GM04504 (cell line): ENCODE measurements around the gene ROM1.

Experiments
- DNase-seq: peaks from one replicate; pipeline ENCODE4 v3.0.0-alpha.2; 2012; ENCODE audit warnings: low read depth

The ROM1 gene

DNA sequence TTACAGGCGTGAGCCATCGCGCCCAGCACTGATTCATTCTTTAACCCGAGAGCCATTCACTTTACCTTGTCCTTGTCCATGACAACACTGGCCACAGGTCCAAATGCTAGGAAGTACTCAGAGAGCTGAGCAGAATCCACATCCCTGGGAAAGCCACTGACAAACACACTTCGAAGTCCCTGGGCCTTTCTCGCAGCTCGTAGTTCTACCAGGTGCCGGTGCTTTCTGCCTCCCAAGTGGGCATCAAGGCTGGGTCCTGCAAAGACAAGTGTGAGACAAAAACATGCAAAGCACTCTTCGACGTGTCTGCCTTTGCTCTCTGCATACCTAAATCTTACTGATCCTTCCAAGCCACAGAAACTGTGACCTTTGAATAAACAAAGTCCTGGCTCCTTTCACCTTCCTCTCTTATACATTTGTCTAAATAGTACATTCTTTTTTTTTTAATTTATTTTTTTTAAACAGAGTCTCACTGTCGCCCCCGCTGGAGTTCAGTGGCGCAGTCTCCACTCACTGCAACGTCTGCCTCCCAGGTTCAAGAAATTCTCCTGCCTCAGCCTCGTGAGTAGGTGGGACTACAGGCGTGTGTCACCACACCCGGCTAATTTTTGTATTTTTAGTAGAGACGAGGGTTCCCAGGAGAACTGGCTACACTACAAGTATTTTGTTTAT lies 24.0 kb upstream of the ROM1 start:
- DNase-seq: no peak

GRCh38 chr11:62591448-62592145 lies 21.5 kb upstream of the ROM1 start, which contains the start of gene TUT1:
Gene TUT1, minus strand, starts transcription at chr11:62591523. Its CDS starts 38 bp downstream, at chr11:62591485.
- peak; percentile 98 for DNase-seq

DNA sequence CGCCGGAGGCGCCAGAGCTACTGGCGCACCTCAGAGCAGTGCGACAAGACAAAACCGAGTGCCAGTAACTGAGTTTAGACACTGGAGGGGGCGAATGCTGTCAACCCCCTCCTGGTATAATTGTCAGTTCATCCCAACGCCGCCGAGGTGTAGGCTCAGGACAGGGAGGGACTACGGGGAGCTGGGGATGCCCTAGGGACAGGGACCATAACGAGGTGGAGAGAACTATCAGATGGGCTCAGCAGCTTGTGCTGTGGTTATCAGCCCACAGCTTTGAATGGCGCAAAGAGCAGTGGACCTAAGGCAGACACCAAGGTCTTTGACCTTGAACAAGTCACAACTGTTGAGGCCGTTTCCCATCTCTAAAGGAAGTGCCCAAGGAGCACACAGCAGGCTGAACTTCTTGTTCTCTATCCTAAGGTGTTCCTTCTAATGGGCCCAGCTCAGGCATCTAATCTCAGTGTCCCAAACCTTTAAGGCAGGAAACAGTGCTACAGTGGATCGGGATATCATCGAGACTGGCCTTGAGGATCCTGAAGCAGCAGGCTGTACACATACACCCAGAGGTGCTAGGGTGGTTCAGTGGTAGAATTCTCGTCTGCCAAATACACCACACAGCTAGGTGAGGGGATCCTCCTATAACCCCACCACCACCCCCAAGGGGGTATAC lies 20.8 kb upstream of the ROM1 start:
- DNase-seq: no peak

DNA sequence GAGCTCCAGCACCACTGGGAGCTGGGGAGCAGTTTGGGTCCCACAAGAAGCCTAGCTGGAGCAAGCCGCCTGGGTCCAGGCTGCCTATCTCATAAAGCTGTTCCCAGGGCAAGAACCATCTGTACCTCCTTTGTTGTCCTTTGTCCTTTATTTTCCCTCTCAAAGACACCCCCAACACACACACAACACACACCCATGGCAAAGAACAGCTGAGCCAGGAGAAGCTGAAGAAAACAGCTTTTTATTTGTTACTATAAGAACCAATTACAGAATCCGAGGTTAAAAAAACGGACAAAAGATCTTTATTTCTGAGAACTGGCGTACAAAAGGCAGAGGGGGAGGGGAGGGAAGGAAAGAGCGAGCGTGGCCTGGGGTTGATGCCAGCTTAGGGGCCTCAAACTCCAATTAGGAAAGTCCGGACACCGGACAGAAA lies 20.1 kb upstream of the ROM1 start:
- no peak for DNase-seq

- DNase-seq: peak; percentile 55
Observed at GRCh38 chr11:62593434-62594044, 19.5 kb upstream of the ROM1 start.

DNA sequence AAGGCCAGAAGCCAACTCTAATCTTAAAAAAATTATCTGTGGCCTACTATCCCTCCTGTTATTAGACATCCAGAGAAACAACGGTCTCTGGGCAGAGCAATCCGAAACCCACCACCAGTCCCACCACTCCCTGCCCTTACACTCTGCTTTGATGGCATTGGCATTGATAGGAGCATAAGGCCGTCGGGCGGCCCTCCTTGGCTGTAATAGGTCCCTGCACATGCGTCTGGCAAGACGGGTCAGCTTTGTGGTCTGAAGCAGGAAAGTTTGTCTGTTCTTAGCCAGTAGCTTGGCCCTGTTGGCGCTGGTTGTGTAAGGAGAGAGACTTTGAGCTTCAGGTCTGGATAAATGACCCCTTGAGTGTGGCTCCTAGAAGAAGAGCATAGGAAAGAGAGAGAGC lies 17.9 kb upstream of the ROM1 start:
- DNase-seq: no peak

DNA sequence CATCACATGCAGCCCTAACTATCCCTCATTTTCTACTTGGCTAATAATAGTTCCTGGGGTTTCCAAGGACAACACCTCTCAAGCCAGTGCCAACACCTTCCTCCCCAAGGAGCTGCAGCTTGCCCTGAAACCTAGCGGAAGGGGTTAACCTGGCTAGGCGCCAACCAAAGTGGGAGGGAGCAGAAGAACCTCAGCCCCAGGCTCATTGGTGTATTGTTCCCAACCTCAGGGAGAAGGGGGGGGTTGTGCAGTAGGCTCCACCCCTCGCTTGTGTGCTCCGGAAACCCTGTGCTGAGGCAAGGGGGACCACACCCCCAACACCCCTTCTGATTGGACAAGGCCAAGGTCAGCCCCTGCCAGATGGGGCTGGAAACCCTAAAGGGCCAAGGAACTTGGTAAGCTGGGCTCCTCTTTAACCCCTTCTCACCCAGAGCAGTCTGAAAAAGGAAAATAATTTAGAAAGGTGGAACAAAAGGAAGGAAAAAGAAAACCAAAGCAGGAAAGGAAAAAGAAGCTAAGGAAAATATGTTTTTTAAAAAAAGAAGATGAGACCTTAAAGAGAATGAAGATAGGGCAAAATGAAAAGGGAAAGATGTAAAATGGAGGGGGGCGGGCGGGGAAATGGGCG lies 13.9 kb upstream of the ROM1 start:
- peak; percentile 95 for DNase-seq

- DNase-seq: no peak
Observed at GRCh38 chr11:62599901-62600300, 13.2 kb upstream of the ROM1 start.

DNA sequence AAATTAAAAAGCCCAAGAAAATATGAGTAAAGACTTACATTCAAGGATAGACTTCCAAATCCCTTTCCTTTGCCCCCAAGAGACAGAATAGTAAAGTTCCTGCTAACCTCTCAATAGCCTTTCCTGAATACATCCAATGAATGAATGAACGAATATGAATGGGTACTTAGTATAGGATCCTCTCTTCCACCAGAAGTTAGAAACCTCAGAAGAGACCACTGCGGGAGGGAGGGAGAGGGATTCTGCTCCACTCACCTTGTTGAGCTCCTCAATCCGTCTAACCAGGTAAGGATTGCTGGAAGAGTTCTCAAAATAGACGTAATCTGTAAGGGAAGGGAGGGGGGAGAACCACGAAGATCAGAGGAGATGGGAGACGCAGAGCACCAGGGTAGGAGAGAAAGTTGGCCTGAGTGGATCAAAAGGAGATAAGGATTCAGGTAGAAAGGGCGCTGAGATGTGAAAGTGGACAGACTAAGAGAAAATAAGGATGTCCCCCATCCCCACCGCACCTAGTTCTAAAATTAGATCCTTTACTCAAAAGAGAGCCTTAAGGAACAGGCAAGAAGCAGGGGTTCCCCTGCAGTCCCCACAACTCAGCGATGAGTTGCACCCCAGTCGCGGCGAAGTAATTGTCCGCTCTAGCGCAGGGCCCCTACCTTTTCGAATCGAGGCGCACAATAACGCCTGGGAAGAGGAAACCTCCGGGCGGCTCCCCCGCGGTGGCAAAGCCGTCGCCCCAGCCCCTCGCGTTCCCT lies 12.5 kb upstream of the ROM1 start:
- DNase-seq: no peak

DNA sequence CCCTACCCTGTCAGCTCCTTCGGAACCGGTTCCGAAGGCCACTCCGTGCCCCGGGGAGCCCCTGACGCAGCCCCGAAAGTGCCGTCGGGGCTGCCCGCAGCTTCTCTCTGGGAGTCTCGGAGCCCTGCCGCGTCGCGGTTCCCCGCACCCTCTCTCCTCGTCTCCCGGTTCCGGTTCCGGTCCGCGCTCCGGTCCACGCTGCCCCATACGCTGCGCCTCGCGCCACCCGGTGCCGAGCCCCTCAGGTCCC lies 12.0 kb upstream of the ROM1 start:
- no peak for DNase-seq

DNA sequence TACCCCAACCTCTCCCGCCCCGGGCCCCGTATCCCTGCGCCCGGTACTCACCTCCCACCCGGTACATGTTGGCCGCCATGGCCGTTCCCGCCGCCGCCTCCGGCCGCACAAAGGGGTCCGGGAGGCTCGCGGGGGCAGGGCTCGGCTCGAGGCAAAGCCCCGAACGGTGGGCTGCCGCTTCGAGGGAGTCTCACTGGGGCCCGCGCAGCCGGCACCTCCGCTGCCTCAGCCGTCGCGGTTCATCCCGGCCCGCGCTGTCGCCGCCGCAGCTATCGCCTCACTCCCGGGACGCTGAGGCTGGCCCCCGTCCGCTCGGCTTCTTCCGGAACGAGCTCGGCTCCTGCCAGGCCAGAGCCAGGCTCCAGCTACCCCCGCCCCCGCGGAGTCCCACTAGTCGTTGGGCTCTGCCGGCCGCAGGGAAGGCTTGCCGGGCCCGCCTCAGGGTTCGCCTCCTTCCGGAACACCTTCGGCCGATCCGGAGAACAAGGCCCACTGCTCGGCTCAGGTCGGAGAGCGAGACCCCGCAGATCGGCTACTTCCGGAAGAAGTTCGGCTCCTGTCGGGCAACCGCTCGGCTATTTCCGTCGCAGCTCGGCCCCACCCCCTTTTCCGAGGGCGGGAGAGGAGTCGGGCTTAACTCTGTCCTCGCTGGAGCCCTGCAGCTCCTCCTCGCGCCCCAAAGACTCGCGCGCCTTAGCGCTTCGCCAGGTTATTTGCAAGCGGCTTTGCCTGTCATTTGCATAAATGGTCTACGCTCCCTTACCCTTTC lies 11.5 kb upstream of the ROM1 start, which contains the start of gene MTA2:
Gene MTA2 (minus strand): TSS at position 494 of the 769 bp plus-strand sequence. CDS start 415 bp downstream, at position 79.
- DNase-seq: peak; percentile 95

DNA sequence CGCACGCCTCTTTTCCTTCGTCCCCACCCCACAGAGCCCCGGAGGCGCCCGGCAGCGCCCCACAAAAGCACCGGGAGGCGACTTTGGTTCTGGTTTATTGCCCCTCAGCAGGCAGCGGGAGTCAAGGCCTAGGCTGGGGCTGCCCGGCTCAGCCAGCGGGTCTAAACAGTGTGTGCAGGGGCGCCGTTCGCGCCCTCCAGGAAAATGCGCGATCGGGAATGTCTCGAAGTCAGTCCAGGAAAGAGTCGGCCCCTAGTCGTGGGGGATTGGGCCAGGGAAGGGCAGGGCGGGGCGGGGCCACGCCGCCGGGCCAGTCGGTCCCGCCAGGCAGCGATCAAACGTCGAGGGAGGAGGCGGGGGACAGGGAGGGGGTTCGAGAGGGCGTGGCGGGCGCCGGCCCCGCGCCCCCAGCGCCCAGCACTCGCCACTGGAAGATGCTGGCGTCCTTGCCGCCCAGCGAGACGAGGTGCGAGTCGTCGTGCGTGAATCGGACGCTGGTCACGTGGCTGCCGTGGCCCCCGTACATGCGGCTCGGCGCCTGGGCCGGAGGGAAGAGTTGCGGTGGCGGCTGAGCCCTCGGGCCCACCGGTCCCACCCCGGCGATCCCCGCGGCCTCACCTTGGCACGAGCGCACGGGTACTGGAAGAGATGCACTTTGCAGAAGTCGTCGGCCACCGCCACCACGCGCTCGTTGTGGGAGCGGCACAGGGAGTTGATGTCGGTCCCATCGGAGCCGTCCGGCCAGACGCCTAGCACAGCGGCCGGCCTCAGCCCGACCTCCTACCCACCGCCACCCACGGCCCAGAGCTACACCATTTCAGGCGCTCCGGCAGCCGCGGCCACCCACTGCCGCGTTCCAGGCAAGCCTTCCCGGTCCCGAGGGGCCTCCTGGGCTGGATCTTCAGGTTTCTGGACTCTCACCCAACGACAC lies 10.7 kb upstream of the ROM1 start:
- no peak for DNase-seq

DNA sequence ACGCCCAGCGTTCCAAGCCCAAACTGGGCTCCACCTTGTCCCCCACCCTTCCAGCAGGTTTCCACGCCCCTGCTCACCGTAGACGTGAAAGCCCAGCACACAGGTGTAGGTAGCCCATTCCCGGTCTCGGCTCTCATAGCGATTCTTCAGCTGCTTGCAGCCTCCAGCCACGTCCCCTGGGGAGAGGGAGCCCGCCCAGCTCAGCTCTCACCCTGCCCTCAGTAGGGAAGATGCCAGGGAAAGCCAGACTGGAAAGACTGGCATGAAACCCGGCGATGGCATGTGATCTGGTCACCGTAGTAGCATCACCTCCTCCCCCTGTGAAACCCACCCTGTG lies 10.0 kb upstream of the ROM1 start:
- no peak for DNase-seq

- no peak for DNase-seq
Observed at GRCh38 chr11:62603776-62604299, 9.2 kb upstream of the ROM1 start.

DNA sequence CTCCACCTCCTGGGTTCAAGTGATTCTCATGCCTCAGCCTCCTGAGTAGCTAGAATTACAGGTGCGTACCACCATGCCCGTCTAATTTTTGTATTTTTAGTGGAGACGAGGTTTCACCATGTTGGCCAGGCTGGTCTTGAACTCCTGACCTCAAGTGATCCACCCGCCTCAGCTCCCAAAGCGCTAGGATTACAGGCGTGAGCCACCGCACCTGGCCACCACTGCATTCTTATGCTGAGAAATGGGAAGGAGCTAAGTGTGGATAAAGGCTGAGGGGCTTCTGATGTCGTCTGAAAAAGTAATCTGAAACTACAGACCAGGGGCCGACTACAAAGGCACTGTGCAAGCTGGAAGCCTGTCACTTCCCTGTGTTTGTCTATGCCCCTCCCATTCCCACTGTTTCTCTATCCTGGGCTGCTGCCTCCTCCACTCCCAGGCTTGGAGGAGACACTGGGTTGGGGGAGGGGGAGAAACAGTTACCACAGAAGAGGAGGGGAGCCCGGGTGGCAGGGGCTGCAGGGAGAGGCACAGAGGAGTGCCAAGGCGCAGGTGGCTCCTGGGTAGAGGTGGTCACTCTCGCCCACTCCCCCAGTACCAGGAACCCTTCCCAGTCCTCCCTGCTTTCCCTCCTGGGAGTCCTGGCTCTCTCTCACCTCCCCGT lies 8.5 kb upstream of the ROM1 start:
- no peak for DNase-seq

- DNase-seq: no peak
Observed at GRCh38 chr11:62605467-62605866, 7.6 kb upstream of the ROM1 start.

DNA sequence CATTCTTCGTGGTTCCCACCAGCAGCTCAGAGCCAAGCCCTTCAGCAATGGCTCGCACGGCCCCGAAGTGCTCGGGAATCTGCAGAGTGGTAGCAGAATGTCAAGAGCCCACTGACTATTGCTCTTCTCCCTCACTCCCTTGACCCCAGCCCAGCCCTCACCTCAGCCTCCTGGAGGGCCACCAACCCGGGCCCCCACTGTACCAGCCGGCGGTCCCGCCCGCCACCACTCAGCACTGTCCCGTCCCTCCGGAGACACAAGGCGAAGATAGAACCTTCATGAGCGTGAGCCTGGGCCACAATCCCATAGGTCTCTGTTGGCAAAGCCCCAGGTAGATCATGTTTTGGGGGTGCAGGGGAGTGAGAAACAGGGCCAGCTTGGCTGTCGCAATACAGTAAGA lies 7.2 kb upstream of the ROM1 start:
- no peak for DNase-seq

GRCh38 chr11:62607714-62608113 lies 5.3 kb upstream of the ROM1 start:
- DNase-seq: no peak

GRCh38 chr11:62608776-62609175 lies 4.3 kb upstream of the ROM1 start:
- DNase-seq: no peak
